LHCN-M2 (cell line): ENCODE measurements around the gene PCBP3. TPM values are rescaled to one million over a fixed set of nuclear protein-coding genes. Genes with fewer than 3 reads are reported as not detected.
"Not testable (repeated sequence)": the region's sequence is repeated elsewhere in the genome, so short reads cannot be mapped to it uniquely, and the experiment has no call there.

Experiments used
- DNase-seq: peaks from one replicate; pipeline ENCODE4 v3.0.0-alpha.2; 2012; ENCODE audit warnings: low read depth
- total RNA-seq: library from RNA; depleted of rRNA; stranded (reverse); fragments of >200 nt; gene quantifications from 2 replicates; pipeline ENCODE4 v1.2.3, GENCODE V29; 2014

PCBP3 gene
- total RNA-seq, 1 experiment from 2014 or later: 3.8 TPM

GRCh38 chr21:45943630-45944540 lies 300.4 kb downstream of the PCBP3 start:
- DNase-seq: no peak

DNA sequence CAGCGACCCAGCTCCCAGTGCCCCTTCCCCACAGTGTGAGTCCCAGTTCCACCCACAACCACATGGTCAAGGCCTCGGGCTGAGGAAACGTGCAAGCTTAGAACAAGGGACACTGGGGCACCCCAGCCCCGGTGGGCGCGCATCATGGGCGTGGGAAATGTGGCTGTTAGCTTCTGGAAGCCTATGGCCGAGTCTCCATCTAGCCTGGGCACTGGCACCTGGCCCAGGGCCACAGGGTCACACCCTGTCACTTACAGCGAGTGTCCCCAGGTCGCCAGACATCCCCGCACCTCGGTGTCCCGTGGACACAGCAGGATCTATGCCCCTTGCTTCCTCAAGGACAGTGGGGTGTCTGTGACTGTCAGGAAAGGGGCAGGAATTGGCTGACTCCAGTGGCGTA lies 301.1 kb downstream of the PCBP3 start:
- DNase-seq: no peak

GRCh38 chr21:45945066-45945867 lies 301.7 kb downstream of the PCBP3 start:
- DNase-seq: no peak

- DNase-seq: no peak
These were observed 302.3 kb downstream of the PCBP3 start for GRCh38 chr21:45945868-45946210.

DNA sequence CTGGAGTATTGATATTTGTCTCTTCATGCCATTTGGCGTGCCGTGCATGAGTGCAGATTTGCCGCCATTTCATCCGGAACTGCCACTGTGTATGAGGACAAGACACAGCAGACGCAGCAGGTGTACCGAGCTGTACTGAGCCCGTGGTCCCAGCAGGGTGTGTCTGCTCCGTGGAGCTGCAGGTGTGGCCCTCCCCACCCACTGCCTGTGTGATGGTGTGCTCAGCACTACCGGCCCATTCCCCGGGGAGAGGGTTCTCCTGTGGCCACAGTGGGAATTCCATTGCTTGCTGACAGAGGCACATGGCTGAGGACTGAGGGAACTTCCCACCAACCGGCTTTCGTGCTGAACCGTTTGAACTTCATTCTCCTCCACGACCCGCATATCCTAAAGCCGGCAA lies 303.8 kb downstream of the PCBP3 start:
- no peak for DNase-seq

- DNase-seq: no peak
These were observed 304.3 kb downstream of the PCBP3 start for GRCh38 chr21:45947716-45948255.

DNA sequence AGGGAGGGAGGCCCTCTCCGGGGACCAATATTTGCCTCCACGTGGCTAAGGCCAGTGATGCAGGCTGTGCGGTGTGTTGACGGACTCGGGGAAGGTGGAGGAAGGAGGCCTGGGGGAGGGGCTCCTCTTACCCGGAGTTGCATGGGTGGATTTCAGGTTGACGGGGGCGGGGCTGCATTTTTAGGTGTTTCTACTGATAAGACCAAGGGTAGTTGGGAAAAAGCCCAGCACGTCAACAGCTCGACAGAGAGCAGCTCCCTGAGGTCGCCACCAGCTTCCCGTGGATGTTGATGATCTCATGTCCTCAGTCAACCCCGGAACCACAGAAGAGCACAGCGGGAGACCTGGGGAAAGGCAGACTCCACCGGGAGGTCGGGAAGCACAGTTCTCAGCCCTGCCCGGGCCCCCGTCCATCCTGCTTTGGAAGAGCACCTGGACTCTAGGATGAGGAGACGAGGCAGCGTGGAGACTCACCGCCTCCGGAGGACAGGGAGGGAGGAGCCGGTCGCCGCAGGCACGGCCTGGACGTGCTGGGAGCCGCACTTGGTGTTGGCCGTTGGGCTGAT lies 305.1 kb downstream of the PCBP3 start:
- no peak for DNase-seq

DNA sequence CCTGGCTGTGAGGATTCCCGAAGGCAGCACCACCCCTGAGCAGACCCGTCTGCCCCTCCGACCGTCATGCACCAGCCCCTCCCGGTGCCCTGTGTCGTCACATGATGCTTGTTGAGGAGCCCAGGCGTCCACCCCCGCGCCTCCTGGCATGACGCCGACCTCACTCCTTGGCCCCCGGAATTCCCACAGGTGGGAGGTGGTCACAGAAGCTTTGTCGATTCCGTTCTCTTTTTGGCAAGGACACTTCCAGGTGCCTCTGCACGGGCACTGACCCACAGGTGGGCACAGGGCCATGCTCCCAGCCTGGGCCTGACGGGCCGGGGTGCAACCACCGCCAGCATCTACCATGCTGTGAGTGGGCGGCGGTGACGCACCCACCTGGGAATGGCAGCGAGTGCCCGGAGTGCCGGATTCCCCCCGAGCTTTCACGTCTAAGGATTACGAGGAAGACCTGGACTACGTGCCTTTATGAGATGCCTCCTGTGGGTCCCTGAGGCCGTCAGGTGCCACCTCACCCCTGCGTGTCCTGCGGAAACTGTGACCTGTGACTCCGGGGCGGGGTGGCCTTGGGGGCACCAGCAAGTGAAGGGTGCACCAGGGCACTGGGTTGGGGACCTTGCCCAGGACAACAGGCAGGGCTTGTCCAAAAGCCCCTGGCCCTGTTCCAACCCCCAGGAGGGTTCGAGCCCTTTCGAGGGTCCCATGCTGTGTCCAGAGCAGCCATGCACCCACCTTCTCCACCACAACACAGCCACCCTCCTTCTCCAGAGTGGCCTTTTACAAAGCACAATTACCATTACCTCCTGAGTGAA lies 306.6 kb downstream of the PCBP3 start:
- no peak for DNase-seq

DNA sequence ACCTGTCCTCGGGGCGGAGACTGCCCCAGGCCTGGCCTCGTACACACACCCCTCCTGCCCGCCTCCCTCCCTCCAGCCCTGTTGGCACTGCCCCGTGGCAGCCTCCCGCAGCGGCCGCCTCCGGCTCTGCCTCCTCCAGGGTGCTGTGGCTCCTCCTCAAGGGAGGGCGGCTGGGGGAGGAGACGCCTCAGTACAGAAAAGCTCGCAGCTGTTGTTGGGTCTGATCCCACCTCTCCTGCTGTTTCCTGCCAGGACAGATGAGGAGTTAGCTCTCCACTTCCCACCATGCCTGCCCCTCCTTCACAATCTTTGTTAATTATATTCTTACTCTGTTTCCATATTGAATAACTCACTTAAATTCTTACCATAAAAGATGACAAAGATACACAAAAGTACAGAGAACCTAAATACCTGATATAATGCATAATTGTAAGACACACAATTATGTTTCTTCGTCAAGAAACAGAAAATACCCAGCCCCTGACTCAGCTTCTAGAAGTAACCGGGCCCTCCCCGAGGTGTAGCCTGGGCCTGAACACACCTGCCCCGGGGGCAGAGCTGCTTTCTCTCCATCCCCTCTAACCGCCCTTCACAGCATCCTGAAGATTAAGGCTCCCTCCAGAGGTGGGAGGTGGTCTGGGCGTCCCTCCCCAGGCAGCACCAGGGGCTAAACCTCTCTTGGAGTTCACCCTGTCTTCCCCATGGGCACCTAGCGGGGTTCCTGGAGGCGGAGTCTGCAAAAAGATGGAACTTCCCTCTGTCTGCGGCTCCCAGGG lies 307.4 kb downstream of the PCBP3 start:
- DNase-seq: peak; percentile 94

DNA sequence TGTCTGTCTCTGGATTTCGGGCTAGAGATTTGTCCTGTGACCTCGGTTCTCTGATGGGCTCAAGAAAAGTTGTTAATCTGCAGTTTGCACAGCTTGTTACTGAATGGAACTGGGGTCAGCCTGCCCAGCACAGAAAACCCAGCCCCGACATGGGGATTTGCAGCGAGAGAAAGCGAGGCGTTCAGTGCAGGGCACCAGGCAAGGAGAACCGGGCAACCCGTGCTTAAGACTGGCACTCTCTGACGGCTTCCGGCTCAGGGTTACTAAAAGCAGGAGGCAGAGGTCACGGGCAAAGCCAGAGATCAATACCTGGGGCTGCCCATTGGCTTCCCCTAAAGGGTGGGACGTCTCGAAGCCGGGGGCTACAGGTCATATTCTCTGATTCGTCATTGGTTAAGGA lies 308.2 kb downstream of the PCBP3 start:
- DNase-seq: no peak

DNA sequence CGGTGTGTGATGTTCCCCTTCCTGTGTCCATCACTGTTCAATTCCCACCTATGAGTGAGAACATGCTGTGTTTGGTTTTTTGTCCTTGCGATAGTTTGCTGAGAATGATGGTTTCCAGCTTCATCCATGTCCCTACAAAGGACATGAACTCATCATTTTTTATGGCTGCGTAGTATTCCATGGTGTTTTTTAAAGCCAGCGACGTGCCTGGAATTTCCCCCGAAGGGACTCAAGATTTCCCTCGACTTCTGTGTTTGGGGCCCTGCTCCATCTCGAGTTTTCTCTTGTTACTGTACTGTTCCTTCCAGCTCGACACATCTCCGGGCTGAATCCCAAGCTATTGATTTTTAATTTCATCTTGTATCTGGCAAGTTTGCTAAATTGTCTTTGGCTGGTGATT lies 309.0 kb downstream of the PCBP3 start:
- not testable (repeated sequence) for DNase-seq

DNA sequence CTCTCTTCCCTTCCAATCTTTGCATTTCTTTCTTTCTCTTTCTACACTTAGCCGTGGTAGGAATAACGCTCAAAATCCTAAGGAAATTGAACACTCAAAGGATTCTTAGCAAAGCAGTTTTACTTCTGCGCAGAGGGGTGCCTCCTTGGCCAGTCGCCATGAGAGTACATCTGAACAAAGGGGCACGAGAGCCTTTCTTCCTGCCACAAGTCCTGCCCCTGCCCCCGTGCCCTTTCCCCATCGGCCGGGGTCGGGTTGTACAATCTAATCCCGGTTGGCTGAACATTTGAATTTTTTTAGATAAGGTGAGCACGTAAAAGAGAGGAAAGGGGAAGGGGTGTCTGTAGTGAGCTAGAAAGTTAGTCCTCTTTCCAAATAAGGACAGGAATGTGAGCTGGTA lies 309.4 kb downstream of the PCBP3 start:
- no peak for DNase-seq

- DNase-seq: peak; percentile 66
These were observed 310.7 kb downstream of the PCBP3 start for GRCh38 chr21:45954261-45954660.

- no peak for DNase-seq
These were observed 311.4 kb downstream of the PCBP3 start for GRCh38 chr21:45954921-45955320.

DNA sequence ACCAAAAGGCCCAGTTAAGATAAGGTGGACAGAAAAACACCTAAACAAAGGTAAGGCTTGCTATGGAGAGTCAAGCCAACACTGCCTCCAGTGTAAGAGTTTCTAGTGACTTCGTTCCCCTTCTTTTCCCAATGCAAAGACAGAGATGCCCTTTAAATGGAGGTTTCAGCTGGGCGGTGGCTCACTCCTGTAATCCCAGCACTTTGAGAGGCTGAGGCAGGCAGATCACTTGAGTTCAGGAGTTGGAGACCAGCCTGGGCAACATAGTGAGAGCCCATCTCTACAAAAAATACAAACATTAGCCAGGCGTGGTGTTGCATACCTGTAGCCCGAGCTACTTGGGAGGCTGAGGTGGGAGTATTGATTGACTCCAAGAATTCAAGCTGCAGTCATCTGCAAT lies 314.0 kb downstream of the PCBP3 start:
- DNase-seq: no peak

DNA sequence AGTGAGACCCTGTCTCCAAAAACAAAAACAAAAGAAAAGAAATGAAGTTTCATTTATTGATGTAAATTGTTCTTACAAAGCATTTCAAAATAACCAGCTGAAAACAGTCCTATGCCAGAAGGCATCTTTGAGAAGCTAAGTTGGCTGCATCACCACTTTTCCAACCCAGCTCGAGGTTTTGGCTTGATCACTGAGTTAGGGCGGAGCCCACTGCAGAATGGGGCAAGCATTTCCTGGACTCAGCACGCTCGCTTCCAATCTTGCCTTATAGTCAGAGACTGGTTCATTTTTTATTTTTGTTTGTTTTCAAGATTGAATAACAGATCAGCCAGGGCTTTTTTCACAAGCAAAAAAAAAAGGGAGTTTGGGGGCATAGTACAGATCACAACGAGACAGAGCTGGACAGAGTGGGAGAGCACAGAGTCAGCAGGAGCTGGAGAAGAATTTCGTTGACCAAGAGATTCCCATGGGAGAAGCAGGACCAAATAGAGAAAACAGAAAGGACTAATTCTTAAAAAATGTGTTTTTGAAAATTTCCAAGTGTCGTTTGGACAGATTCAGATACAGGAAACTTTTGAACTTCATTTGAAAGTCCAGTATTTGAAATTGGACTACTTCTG lies 314.6 kb downstream of the PCBP3 start:
- peak; percentile 66 for DNase-seq

DNA sequence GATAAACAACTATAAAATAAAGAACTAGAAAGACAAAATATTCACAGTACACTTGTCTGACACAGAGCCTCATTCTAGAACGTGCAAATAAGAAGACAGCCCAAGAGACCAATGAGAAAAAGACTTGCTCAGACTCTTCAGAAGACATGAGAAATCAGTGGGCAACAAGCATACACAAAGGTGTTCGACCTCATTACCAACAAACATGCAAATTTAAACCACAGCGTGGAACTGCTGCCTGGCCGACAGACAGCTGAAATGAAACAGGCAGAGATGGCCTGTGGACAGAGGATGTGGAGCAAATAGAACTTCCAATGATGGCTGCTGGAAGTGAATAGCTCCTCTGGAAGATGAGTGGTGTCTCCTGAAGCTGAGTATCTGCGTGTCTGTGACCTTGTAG lies 315.7 kb downstream of the PCBP3 start:
- DNase-seq: no peak

DNA sequence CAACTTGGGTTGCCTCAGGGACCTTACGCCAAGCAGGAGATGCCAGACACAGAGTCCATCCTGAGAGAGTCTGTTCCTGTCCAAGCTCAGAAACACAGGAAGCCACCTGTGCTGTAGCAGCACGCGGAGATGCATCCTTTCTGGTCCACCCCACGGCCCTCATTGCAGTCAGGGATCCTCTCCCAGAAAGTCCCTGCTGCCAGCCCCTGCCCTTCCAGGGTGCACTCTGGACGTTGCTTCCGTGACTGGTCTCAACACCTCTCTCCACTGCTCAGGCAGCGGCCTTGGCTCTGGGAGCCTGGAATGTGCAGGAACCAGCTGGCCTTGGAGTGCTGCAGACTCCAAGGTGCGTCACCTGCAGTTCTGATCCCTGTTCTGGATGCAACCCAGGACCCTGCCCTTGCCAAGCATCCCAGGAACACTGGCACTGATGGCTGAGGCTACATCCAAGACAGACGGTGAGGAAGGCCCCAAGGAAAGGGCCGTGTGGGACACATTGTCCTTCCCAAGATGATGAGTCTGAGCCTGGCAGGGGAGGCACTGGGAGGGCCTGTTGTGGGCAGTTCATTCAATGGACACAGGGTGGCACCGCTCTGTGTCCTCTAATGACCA lies 316.4 kb downstream of the PCBP3 start:
- DNase-seq: no peak

DNA sequence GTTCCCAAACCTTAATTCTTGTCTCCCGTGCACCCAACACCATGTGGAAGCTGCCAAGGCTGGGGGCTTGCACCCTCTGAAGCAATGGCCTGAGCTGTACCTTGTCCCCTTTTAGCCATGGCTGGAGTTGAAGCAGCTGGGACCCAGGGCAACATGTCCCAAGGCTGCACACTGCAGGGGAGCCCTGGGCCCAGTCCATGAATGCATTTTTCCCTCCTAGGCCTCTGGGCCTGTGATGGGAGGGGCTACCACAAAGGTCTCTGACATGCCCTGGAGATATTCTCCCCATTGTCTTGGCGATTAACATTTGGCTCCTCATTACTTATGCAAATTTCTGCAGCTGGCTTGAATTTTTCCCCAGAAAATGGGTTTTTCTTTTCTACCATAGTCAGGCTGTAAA lies 317.9 kb downstream of the PCBP3 start:
- not testable (repeated sequence) for DNase-seq
